ENCODE results near the gene PALM2AKAP2.

PALM2AKAP2 gene

GRCh38 chr9:109745335-109746283, 34.4 kb upstream of the PALM2AKAP2 start:
- no peak for TF ChIP-seq FOXM1 (IDR thresholded peaks at IDR 0.05; ENCODE audit: borderline replicate concordance, low read depth)
- TF ChIP-seq EGR1 (IDR thresholded peaks at IDR 0.05): no peak
- no peak for TF ChIP-seq RAD21 (IDR thresholded peaks at IDR 0.05; ENCODE audit: low read depth)
- TF ChIP-seq TCF12 (IDR thresholded peaks at IDR 0.05; ENCODE audit: low read depth): no peak
- no peak for TF ChIP-seq MAX (IDR thresholded peaks at IDR 0.05)
- no peak for TF ChIP-seq ZBTB7A (IDR thresholded peaks at IDR 0.05; ENCODE audit: low read depth)
- no peak for TF ChIP-seq YY1 (IDR thresholded peaks at IDR 0.05; ENCODE audit: low read depth)

GRCh38 chr9:109751253-109751652, 28.7 kb upstream of the PALM2AKAP2 start:
- TF ChIP-seq REST (IDR thresholded peaks at IDR 0.05; ENCODE audit: low read depth) (no peak), USF1 (IDR thresholded peaks at IDR 0.05) (no peak), ZBTB7A (IDR thresholded peaks at IDR 0.05; ENCODE audit: low read depth) (no peak), FOXM1 (IDR thresholded peaks at IDR 0.05; ENCODE audit: borderline replicate concordance, low read depth) (no peak)

GRCh38 chr9:109753308-109753707, 26.7 kb upstream of the PALM2AKAP2 start:
- no peak for TF ChIP-seq MAX (IDR thresholded peaks at IDR 0.05)
- TF ChIP-seq FOXM1 (IDR thresholded peaks at IDR 0.05; ENCODE audit: borderline replicate concordance, low read depth): no peak
- TF ChIP-seq TEAD4 (IDR thresholded peaks at IDR 0.05): no peak
- TF ChIP-seq REST (IDR thresholded peaks at IDR 0.05; ENCODE audit: low read depth): no peak
- no peak for TF ChIP-seq EGR1 (IDR thresholded peaks at IDR 0.05)
- TF ChIP-seq EP300 (IDR thresholded peaks at IDR 0.05; ENCODE audit: borderline replicate concordance): no peak
- TF ChIP-seq TCF12 (IDR thresholded peaks at IDR 0.05; ENCODE audit: low read depth): no peak
- TF ChIP-seq RAD21 (IDR thresholded peaks at IDR 0.05; ENCODE audit: low read depth): no peak
- no peak for TF ChIP-seq CEBPB (IDR thresholded peaks at IDR 0.05)
- no peak for TF ChIP-seq YY1 (IDR thresholded peaks at IDR 0.05; ENCODE audit: low read depth)
- no peak for TF ChIP-seq CREB1 (IDR thresholded peaks at IDR 0.05; ENCODE audit: low read depth)
- no peak for TF ChIP-seq NFIC (IDR thresholded peaks at IDR 0.05)

GRCh38 chr9:109755040-109755439, 25.0 kb upstream of the PALM2AKAP2 start:
- TF ChIP-seq TEAD4 (IDR thresholded peaks at IDR 0.05): no peak
- no peak for TF ChIP-seq RAD21 (IDR thresholded peaks at IDR 0.05; ENCODE audit: low read depth)
- no peak for TF ChIP-seq ZBTB7A (IDR thresholded peaks at IDR 0.05; ENCODE audit: low read depth)
- TF ChIP-seq CREB1 (IDR thresholded peaks at IDR 0.05; ENCODE audit: low read depth): no peak
- TF ChIP-seq EP300 (IDR thresholded peaks at IDR 0.05; ENCODE audit: borderline replicate concordance): no peak
- TF ChIP-seq USF1 (IDR thresholded peaks at IDR 0.05): no peak
- no peak for TF ChIP-seq TAF1 (IDR thresholded peaks at IDR 0.05; ENCODE audit: low read depth)
- TF ChIP-seq NFIC (IDR thresholded peaks at IDR 0.05): no peak
- TF ChIP-seq EGR1 (IDR thresholded peaks at IDR 0.05): no peak
- TF ChIP-seq MAX (IDR thresholded peaks at IDR 0.05): no peak
- no peak for TF ChIP-seq FOXM1 (IDR thresholded peaks at IDR 0.05; ENCODE audit: borderline replicate concordance, low read depth)
- TF ChIP-seq YY1 (IDR thresholded peaks at IDR 0.05; ENCODE audit: low read depth): no peak
- TF ChIP-seq CEBPB (IDR thresholded peaks at IDR 0.05): no peak
- TF ChIP-seq TCF12 (IDR thresholded peaks at IDR 0.05; ENCODE audit: low read depth): no peak
- TF ChIP-seq REST (IDR thresholded peaks at IDR 0.05; ENCODE audit: low read depth): no peak

Data from Ishikawa (cell line).